Measurements from ENCODE around the gene NFYC. TPM values are rescaled to one million over a fixed set of nuclear protein-coding genes. Genes with fewer than 3 reads are reported as not detected.
A peak's percentile ranks its signal among the peaks of the same experiment; 100 is the strongest.

NFYC gene
- total RNA-seq, 2 experiments from 2014 or later = 71.1 to 91.2 TPM

DNA sequence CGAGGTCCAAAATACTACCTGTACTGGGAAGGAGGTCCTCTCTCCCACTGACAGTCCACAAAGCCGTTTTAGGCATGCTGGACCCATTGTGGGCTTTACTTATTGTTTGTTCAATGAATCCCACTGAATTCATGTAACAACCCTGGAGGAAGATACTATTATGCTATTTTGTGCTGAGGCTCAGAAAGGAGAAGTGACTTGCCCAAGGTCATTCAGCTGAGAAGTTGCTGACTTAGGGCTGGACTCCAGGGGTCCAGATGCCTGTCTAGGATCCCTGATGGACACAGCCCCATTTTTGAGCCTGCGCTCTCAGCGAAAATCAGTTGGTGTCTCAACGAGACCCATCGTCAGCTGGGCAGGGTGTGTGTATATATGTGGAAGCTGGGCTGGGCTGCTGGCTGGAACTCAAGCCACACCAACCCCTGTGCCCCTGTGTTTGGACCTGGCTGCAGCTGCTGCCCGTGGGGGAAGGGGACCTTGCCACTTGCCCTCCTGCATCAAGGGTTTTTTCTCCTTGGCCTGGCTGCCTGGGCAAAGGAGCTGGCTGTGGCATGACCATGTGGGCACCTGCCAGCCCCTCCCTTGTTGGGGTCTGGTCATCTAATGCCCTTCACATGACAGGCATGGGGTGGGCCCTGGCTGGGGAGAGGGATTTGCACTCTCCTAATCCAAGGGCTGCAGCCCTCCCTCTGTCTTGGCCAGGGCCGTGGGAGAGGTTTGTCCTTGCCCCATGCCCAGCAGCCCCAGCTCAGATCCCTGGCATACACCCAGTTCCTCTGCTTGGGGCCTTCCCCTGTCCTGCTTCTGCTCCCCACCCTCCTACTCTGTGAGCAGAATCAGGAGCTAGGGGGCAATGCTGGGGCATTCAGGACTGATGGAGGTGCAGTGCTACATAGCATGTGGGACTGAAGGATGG is 107.1 kb downstream of the NFYC start:
- Mint-ChIP-seq H3K4me1 (peaks cover 39% of the 10 kb centered on the region), H3K4me3 (no peak overlapping the region), H3K27ac (no peak overlapping the region), H3K27me3 (peaks cover 7% of the 10 kb centered on the region), H3K36me3 (no peaks in the 10 kb centered on the region), H3K9me3 (ENCODE audit: low read depth) (no peaks in the 10 kb centered on the region)
- ATAC-seq = no peak
- DNase-seq = no peak
- CTCF ChIA-PET = interaction anchor here (1.1 to 3.2 kb wide), 4 partner anchors 10 to 150 kb away, joined by 3 to 12 read pairs (median 4); no protein-coding TSS in a partner anchor

DNA sequence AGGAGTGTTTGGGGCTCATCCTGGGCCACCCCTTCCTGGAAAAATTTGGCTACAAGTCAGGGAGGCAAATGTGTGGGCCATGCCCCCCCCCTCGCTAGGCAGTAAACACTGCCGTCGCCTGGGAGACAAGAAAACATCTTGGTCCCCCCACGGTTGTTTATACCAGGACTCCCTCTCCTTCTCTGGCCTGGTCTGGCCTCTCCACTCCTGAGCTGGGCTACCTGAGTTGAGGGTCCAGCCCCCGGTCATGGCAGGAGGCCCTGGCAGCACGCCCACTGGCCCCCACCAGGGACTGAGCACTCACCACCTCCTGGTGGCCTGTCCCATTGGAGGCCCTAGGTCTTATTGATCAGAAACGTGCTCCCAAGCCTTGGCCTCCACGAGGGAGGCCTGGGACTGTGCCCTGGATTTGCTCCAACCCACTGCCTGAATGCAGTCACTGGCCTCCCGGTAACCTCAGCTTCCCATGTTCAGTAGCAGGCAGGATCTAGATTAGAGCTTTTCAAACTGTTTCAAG is 107.9 kb downstream of the NFYC start:
- DNase-seq (no peak), ATAC-seq (no peak)
- H3K27ac Mint-ChIP-seq = no peak overlapping the region
- CTCF ChIA-PET = interaction anchor here (3.2 kb wide), 1 partner anchor 25 kb away, joined by 12 read pairs; no protein-coding TSS in a partner anchor
- H3K4me1 Mint-ChIP-seq = peaks cover 39% of the 10 kb centered on the region
- H3K9me3 Mint-ChIP-seq (ENCODE audit: low read depth) = no peaks in the 10 kb centered on the region
- no peaks in the 10 kb centered on the region for H3K36me3 Mint-ChIP-seq
- H3K4me3 Mint-ChIP-seq = no peak overlapping the region
- H3K27me3 Mint-ChIP-seq = peaks cover 7% of the 10 kb centered on the region

- peaks cover 25% of the 10 kb centered on the region for H3K4me1 Mint-ChIP-seq
- peaks cover 12% of the 10 kb centered on the region for H3K27me3 Mint-ChIP-seq
- no peaks in the 10 kb centered on the region for H3K36me3 Mint-ChIP-seq
- H3K9me3 Mint-ChIP-seq (ENCODE audit: low read depth) = no peaks in the 10 kb centered on the region
- H3K27ac Mint-ChIP-seq = no peak overlapping the region
- H3K4me3 Mint-ChIP-seq = peak overlapping the region; percentile 46
- no peak for ATAC-seq
- CTCF ChIA-PET = interaction anchor here (1.5 kb wide), 1 partner anchor 148 kb away, joined by 3 read pairs; no protein-coding TSS in a partner anchor
- DNase-seq = no peak
These were observed 110.2 kb downstream of the NFYC start for GRCh38 chr1:40801742-40802077.

DNA sequence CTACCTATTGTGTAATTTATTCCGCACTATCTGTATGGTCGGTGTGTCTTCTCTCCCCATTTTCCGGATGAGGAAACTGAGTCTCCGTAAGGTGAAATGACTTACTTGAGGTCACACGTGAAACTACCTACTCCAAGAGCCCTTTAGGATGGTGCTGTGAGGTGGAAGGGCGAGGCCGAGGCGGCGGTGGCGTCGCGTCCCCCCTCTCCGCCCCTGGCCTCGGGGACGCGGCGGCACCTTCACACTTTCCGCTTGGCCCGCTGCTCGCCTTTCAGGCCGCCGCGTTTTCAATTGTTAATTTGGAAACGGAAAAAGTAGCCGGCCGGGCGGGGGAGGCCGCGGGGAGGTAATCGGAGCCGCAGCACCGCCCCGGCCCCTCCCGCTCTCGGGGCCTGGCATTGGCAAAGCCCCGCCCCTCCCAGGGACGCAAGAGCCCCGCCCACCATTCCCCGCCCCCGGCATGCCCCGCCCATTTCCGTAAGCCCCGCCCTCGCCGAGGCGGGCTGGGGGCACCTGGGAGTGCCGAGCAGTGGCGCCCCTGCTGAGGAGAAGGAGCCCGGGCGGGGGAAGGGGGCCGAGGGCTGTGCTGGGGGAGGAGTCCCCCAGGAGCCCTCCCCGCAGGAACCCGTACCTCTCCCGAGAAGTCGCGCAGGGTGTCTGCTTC is 110.7 kb downstream of the NFYC start:
- peak; percentile 91 for ATAC-seq

DNA sequence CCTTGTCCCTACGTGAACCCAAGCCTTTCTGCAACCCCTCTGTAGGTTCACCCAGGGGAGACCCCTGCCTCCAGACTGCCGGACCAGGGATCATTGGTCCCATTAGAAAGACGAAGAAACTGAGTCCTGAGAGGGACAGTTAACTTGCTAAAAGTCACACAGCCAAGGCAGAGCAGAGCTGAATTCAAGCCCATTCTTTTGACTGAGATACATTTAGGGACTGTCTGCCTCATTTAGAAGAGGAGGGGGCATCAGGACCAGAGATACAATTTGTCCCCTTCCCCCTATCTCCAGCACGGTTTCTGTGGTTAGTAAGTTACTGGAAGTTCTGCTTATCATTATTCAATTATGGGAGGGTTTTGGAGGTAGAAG is 111.2 kb downstream of the NFYC start:
- no peaks in the 10 kb centered on the region for H3K36me3 Mint-ChIP-seq
- H3K4me3 Mint-ChIP-seq = peak overlapping the region; percentile 38
- H3K9me3 Mint-ChIP-seq (ENCODE audit: low read depth) = no peaks in the 10 kb centered on the region
- DNase-seq (no peak), ATAC-seq (no peak)
- peaks cover 12% of the 10 kb centered on the region for H3K27me3 Mint-ChIP-seq
- CTCF ChIA-PET = interaction anchor here (1.5 to 2.5 kb wide), 2 partner anchors 8 to 27 kb away, joined by 5 to 8 read pairs; no protein-coding TSS in a partner anchor
- no peak overlapping the region for H3K27ac Mint-ChIP-seq
- peaks cover 16% of the 10 kb centered on the region for H3K4me1 Mint-ChIP-seq

More for the DNA sequence above, 110.7 kb downstream of the NFYC start:
- Mint-ChIP-seq H3K4me1 (peaks cover 21% of the 10 kb centered on the region), H3K9me3 (ENCODE audit: low read depth) (no peaks in the 10 kb centered on the region), H3K27ac (peak overlapping the region; percentile 26), H3K4me3 (peak overlapping the region; percentile 46), H3K36me3 (no peaks in the 10 kb centered on the region), H3K27me3 (peaks cover 12% of the 10 kb centered on the region)
- peak; percentile 90 for DNase-seq
- CTCF ChIA-PET = interaction anchor here (1.5 kb wide), 2 partner anchors 8 to 147 kb away, joined by 3 to 5 read pairs; no protein-coding TSS in a partner anchor

GRCh38 chr1:40803447-40803846 is 111.9 kb downstream of the NFYC start:
- no peak for ATAC-seq
- H3K36me3 Mint-ChIP-seq = no peaks in the 10 kb centered on the region
- H3K27me3 Mint-ChIP-seq = peaks cover 12% of the 10 kb centered on the region
- no peak overlapping the region for H3K27ac Mint-ChIP-seq
- no peak for DNase-seq
- no peaks in the 10 kb centered on the region for H3K9me3 Mint-ChIP-seq (ENCODE audit: low read depth)
- CTCF ChIA-PET = interaction anchor here (1.5 to 2.5 kb wide), 3 partner anchors 9 to 46 kb away, joined by 5 to 8 read pairs (median 5); no protein-coding TSS in a partner anchor
- no peak overlapping the region for H3K4me3 Mint-ChIP-seq
- H3K4me1 Mint-ChIP-seq = peaks cover 16% of the 10 kb centered on the region

- Mint-ChIP-seq H3K27ac (no peak overlapping the region), H3K9me3 (ENCODE audit: low read depth) (no peaks in the 10 kb centered on the region), H3K4me3 (no peak overlapping the region), H3K36me3 (no peaks in the 10 kb centered on the region), H3K4me1 (peaks cover 17% of the 10 kb centered on the region), H3K27me3 (peaks cover 12% of the 10 kb centered on the region)
- CTCF ChIA-PET = interaction anchor here (1.5 to 2.5 kb wide), 3 partner anchors 10 to 46 kb away, joined by 5 to 8 read pairs (median 5); no protein-coding TSS in a partner anchor
- DNase-seq (no peak), ATAC-seq (no peak)
These were observed 112.4 kb downstream of the NFYC start for GRCh38 chr1:40803902-40804301.

GRCh38 chr1:40806240-40806639 is 114.7 kb downstream of the NFYC start:
- CTCF ChIA-PET = interaction anchor here (1.3 kb wide), 1 partner anchor 32 kb away, joined by 4 read pairs; no protein-coding TSS in a partner anchor
- H3K9me3 Mint-ChIP-seq (ENCODE audit: low read depth) = no peaks in the 10 kb centered on the region
- H3K27ac Mint-ChIP-seq = no peak overlapping the region
- no peaks in the 10 kb centered on the region for H3K36me3 Mint-ChIP-seq
- H3K4me3 Mint-ChIP-seq = no peak overlapping the region
- ATAC-seq = no peak
- DNase-seq = no peak
- H3K27me3 Mint-ChIP-seq = peaks cover 11% of the 10 kb centered on the region
- H3K4me1 Mint-ChIP-seq = peaks cover 27% of the 10 kb centered on the region

- Mint-ChIP-seq H3K36me3 (no peaks in the 10 kb centered on the region), H3K4me1 (peaks cover 19% of the 10 kb centered on the region), H3K27me3 (peaks cover 10% of the 10 kb centered on the region), H3K4me3 (no peak overlapping the region), H3K27ac (no peak overlapping the region), H3K9me3 (ENCODE audit: low read depth) (no peaks in the 10 kb centered on the region)
- ATAC-seq (no peak), DNase-seq (no peak)
- CTCF ChIA-PET = interaction anchor here (1.2 to 1.3 kb wide), 2 partner anchors 20 to 33 kb away, joined by 3 to 4 read pairs; no protein-coding TSS in a partner anchor
These were observed 115.5 kb downstream of the NFYC start for GRCh38 chr1:40806731-40807695.

- H3K27me3 Mint-ChIP-seq = peaks cover 13% of the 10 kb centered on the region
- ATAC-seq = no peak
- no peaks in the 10 kb centered on the region for H3K36me3 Mint-ChIP-seq
- no peaks in the 10 kb centered on the region for H3K9me3 Mint-ChIP-seq (ENCODE audit: low read depth)
- no peak for DNase-seq
- peaks cover 15% of the 10 kb centered on the region for H3K4me1 Mint-ChIP-seq
- H3K4me3 Mint-ChIP-seq = no peak overlapping the region
- CTCF ChIA-PET = interaction anchor here (1.1 to 1.2 kb wide), 3 partner anchors 10 to 34 kb away, joined by 3 to 5 read pairs (median 3); no protein-coding TSS in a partner anchor
- H3K27ac Mint-ChIP-seq = no peak overlapping the region
These were observed 116.5 kb downstream of the NFYC start for GRCh38 chr1:40808002-40808401.

DNA sequence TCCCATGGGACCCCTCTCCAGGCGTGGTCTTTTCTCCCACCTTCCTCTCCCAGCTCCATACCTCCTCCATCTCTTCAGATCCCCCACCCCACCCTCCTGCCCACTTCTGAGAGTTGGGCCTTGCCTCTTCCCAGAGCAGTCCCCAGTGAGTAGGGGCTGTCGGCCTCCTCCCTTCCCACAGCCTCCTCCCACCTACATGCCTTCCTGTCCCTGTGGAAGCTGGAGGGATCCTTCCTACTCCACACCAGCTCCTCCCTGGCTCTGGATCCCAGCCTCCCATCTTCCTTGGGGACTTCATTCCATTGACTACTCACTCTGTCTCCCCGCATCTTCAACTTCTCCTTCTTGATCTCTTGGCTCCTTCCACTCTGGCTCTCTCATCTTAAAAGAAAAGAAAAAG is 116.9 kb downstream of the NFYC start:
- H3K27ac Mint-ChIP-seq = peak overlapping the region; percentile 17
- ATAC-seq (no peak), DNase-seq (no peak)
- CTCF ChIA-PET = interaction anchor here (1.1 kb wide), 2 partner anchors 11 to 34 kb away, joined by 3 to 5 read pairs; no protein-coding TSS in a partner anchor
- H3K9me3 Mint-ChIP-seq (ENCODE audit: low read depth) = no peaks in the 10 kb centered on the region
- peaks cover 13% of the 10 kb centered on the region for H3K4me1 Mint-ChIP-seq
- no peaks in the 10 kb centered on the region for H3K36me3 Mint-ChIP-seq
- peaks cover 13% of the 10 kb centered on the region for H3K27me3 Mint-ChIP-seq
- H3K4me3 Mint-ChIP-seq = no peak overlapping the region

GRCh38 chr1:40808909-40809308 is 117.4 kb downstream of the NFYC start:
- CTCF ChIA-PET = interaction anchor here (1.1 kb wide), 1 partner anchor 11 kb away, joined by 3 read pairs; no protein-coding TSS in a partner anchor
- DNase-seq (no peak), ATAC-seq (no peak)
- Mint-ChIP-seq H3K27me3 (peaks cover 10% of the 10 kb centered on the region), H3K27ac (no peak overlapping the region), H3K4me1 (peaks cover 13% of the 10 kb centered on the region), H3K9me3 (ENCODE audit: low read depth) (no peaks in the 10 kb centered on the region), H3K36me3 (no peaks in the 10 kb centered on the region), H3K4me3 (no peak overlapping the region)

Data from activated CD8-positive, alpha-beta memory T cell treated with anti-CD3 and anti-CD28 coated beads, Interleukin-2, amount 10 ng/mL, durations not matched to agents 7 days and 5 days (primary cell).